ENCODE measurements around the gene FOXD3. TPM values are rescaled to one million over a fixed set of nuclear protein-coding genes. Genes with fewer than 3 reads are reported as not detected.

The FOXD3 gene
- total RNA-seq, 1 donor from 2014 or later: 0.26 TPM

DNA sequence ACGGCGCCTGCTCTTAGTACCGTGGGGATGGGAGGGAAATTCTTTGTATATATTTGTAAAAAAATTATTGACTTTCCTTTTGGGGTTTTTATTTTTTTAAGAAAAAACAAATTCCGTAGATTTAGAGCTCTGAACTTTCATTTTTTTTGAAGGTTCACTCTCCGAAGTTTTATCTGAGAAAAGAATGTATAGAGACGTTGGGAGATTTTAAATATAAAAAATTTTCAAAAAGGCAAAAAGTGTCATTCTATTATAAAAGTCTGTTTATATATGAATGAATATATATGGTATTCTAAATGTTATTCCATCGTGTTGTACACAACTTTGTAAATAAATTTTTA lies 2.4 kb downstream of the FOXD3 start:
- H3K4me3 Mint-ChIP-seq (ENCODE audit: unreplicated experiment): no peak overlapping the region
- peaks cover 32% of the 10 kb centered on the region for H3K4me1 Mint-ChIP-seq (ENCODE audit: unreplicated experiment)
- DNase-seq (ENCODE audit: low spot score): no peak
- TF ChIP-seq, protein P1, sequence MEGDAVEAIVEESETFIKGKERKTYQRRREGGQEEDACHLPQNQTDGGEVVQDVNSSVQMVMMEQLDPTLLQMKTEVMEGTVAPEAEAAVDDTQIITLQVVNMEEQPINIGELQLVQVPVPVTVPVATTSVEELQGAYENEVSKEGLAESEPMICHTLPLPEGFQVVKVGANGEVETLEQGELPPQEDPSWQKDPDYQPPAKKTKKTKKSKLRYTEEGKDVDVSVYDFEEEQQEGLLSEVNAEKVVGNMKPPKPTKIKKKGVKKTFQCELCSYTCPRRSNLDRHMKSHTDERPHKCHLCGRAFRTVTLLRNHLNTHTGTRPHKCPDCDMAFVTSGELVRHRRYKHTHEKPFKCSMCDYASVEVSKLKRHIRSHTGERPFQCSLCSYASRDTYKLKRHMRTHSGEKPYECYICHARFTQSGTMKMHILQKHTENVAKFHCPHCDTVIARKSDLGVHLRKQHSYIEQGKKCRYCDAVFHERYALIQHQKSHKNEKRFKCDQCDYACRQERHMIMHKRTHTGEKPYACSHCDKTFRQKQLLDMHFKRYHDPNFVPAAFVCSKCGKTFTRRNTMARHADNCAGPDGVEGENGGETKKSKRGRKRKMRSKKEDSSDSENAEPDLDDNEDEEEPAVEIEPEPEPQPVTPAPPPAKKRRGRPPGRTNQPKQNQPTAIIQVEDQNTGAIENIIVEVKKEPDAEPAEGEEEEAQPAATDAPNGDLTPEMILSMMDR (IDR thresholded peaks at IDR 0.05; ENCODE audit: unreplicated experiment): no peak
- no peak overlapping the region for H3K27ac Mint-ChIP-seq (ENCODE audit: unreplicated experiment)
- no peaks in the 10 kb centered on the region for H3K9me3 Mint-ChIP-seq (ENCODE audit: unreplicated experiment)
- H3K27me3 Mint-ChIP-seq (ENCODE audit: unreplicated experiment): peaks cover 43% of the 10 kb centered on the region
- H3K36me3 Mint-ChIP-seq (ENCODE audit: low read depth, unreplicated experiment): peaks cover 4% of the 10 kb centered on the region

DNA sequence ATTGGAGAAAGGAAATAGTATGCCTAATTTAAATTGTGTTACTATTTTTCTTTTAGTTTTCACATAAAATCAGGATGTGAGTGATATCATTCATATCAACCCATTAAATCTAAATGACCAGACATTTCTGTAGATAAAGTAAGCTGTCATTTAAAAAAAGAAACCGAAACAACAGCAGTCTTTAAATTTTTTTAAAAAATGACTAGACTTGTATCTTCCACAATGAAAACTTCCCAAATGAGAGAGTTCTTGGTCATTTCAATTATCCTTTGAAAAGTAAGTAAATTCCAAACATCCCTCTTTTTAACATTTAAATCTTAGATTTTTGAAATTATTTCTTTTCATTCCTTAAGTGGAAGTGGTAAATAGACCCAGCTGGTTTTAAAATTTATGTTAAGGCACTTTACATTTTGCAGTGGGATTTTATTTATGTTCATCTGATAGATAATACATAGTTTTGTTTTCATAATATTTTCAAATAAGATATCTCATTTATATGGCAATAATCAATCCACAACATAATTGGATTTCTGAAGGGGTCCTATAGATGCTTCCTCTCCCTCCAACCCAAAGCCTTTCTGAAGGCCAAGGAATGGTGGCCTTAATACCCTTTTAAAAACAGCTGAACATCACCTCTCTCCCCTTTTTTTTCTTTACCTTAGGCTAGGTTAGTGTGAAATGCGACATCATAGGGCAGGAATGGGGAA lies 3.1 kb downstream of the FOXD3 start:
- Mint-ChIP-seq H3K27ac (ENCODE audit: unreplicated experiment) (no peak overlapping the region), H3K4me1 (ENCODE audit: unreplicated experiment) (peaks cover 30% of the 10 kb centered on the region), H3K4me3 (ENCODE audit: unreplicated experiment) (no peak overlapping the region), H3K36me3 (ENCODE audit: low read depth, unreplicated experiment) (peaks cover 4% of the 10 kb centered on the region), H3K9me3 (ENCODE audit: unreplicated experiment) (no peaks in the 10 kb centered on the region), H3K27me3 (ENCODE audit: unreplicated experiment) (peaks cover 41% of the 10 kb centered on the region)
- TF ChIP-seq, protein P1 (IDR thresholded peaks at IDR 0.05; ENCODE audit: unreplicated experiment): no peak
- no peak for DNase-seq (ENCODE audit: low spot score)

DNA sequence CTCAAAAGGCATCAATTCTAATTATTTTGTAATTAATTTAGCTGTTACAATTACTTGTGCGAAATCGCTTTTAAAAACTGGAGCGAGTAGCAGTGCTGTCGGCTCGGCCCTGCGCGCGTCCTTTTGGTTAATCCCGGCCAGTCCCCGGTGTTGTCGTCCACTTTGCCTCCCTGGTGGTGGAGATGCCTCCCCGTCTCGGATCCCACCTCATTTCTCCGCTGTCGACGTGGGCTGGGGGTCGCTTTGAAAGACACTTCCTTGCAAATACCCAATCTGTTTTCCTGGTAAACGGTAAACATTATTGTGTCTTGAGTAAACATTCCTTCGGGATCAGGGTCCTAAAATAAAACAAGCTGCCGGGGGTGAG lies 3.7 kb downstream of the FOXD3 start:
- DNase-seq (ENCODE audit: low spot score): no peak
- TF ChIP-seq, protein P1 (IDR thresholded peaks at IDR 0.05; ENCODE audit: unreplicated experiment): no peak
- H3K27me3 Mint-ChIP-seq (ENCODE audit: unreplicated experiment): peaks cover 42% of the 10 kb centered on the region
- H3K4me1 Mint-ChIP-seq (ENCODE audit: unreplicated experiment): peaks cover 31% of the 10 kb centered on the region
- no peak overlapping the region for H3K4me3 Mint-ChIP-seq (ENCODE audit: unreplicated experiment)
- no peaks in the 10 kb centered on the region for H3K9me3 Mint-ChIP-seq (ENCODE audit: unreplicated experiment)
- no peak overlapping the region for H3K27ac Mint-ChIP-seq (ENCODE audit: unreplicated experiment)
- peaks cover 4% of the 10 kb centered on the region for H3K36me3 Mint-ChIP-seq (ENCODE audit: low read depth, unreplicated experiment)

DNA sequence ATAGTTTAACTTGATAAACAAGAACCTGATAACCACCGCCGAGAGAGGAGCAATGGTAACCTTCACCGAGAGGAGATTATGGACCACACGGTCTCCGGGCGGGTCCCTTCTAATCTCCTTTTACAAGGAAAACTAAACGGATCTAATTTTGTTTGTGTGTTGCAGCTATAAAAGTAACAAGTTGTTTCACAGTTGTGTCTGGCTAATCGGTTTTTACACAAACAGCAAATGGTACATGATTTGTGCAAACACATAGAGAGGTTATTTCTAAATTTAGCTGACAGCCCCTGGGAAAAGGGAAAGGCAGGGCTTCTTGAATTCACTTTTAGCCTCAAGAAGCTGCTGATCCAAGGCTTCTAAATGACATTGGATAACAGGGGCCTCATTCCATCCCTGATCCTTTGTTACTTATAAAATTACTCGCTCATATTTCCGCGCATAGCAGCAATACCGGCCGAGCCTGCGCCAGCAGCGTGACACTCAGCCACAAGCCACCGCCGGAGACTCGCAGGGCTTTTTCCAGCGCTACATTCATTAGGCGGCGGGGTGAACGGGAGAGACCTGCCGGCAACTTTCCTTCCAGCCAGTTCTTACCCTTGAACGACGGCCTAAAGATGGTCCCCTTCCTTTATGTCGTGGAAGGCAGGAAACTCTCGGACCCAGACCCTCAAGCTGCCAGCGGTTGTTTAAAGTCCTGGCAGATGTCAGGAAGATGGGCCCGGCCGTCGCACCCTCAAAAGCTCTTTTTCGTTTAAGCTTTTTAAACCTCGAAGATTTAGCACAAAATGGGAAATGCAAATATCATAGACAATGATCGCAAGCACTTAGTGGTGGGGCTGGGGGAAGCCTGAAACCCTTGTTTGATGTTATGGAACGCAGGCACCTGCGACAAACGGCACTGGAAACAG lies 4.4 kb downstream of the FOXD3 start:
- H3K27me3 Mint-ChIP-seq (ENCODE audit: unreplicated experiment): peaks cover 37% of the 10 kb centered on the region
- H3K4me3 Mint-ChIP-seq (ENCODE audit: unreplicated experiment): no peak overlapping the region
- TF ChIP-seq, protein P1 (IDR thresholded peaks at IDR 0.05; ENCODE audit: unreplicated experiment): no peak
- no peak overlapping the region for H3K27ac Mint-ChIP-seq (ENCODE audit: unreplicated experiment)
- peaks cover 4% of the 10 kb centered on the region for H3K36me3 Mint-ChIP-seq (ENCODE audit: low read depth, unreplicated experiment)
- H3K4me1 Mint-ChIP-seq (ENCODE audit: unreplicated experiment): peaks cover 26% of the 10 kb centered on the region
- H3K9me3 Mint-ChIP-seq (ENCODE audit: unreplicated experiment): no peaks in the 10 kb centered on the region
- peak; percentile 34 for DNase-seq (ENCODE audit: low spot score)

All from endothelial cell (in vitro differentiated cells).